Measurements from ENCODE around the gene DNAJC18. TPM values are rescaled to one million over a fixed set of nuclear protein-coding genes. Genes with fewer than 3 reads are reported as not detected.

The DNAJC18 gene
- total and polyA plus RNA-seq, 4 donors: 2.2 to 10.7 (median 8.7) TPM

DNA sequence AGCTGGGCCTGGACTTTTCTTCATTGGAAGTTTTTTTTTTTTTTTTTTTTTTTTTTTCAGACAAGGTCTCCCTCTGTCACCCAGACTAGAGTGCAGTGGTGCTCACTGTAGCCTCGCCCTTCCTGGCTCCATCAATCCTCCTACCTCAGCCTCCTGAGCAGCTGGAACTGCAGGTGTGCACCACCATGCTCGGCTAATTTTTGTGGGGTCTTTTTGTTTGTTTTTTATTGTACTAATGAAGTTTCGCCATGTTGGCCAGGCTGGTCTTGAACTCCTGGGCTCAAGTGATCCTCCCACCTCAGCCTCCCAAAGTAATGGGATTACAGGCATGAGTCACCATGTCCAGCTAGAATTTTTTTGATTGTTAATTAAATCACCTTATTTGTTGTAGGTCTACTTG lies 3.6 kb downstream of the DNAJC18 start:
- 97 to 100% methylated on average over 3 of the region's 3 CpGs for WGBS, 2 donors

DNA sequence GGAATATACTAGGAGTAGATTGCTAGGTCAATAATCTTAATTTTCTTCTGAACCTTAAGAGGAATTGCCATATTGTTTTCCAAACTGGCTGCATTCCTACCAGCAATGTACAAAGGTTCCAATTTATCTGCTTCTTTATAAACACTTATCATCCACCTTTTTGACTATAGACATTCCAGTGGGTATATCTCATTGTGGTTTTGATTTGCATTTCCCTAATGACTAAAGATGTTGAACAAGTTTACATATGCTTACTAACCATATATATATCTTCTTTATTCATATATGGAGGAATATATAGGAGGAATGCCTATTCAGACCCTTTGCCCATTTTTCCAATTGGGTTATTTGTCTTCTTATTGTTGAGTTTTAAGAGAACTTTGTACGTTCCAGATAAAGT lies 7.6 kb downstream of the DNAJC18 start:
- Histone ChIP-seq H3K27me3 (ENCODE audit: control insufficient read depth in 3 of 3, insufficient read depth in 3 of 3, low read length in 2 of 3) (no peaks in the 10 kb centered on the region), H3K9ac (ENCODE audit: insufficient read depth in 1 of 2, low read length in 2 of 2) (no peak overlapping the region), H3K27ac (ENCODE audit: low read depth in 1 of 2, low read length in 1 of 2) (no peak overlapping the region), H3K36me3 (ENCODE audit: control insufficient read depth in 4 of 4, insufficient read depth in 4 of 4, low read length in 4 of 4) (peaks cover 6 to 17% (median 9%) of the 10 kb centered on the region in 4 donors), H3K9me3 (ENCODE audit: control insufficient read depth in 4 of 4, insufficient read depth in 3 of 4, low read length in 3 of 4) (no peaks in the 10 kb centered on the region), H3K4me3 (no peak overlapping the region), H3K4me1 (ENCODE audit: control insufficient read depth in 5 of 5, insufficient read depth in 5 of 5, low read length in 5 of 5) (no peaks in the 10 kb centered on the region)
- TF ChIP-seq, protein P1, sequence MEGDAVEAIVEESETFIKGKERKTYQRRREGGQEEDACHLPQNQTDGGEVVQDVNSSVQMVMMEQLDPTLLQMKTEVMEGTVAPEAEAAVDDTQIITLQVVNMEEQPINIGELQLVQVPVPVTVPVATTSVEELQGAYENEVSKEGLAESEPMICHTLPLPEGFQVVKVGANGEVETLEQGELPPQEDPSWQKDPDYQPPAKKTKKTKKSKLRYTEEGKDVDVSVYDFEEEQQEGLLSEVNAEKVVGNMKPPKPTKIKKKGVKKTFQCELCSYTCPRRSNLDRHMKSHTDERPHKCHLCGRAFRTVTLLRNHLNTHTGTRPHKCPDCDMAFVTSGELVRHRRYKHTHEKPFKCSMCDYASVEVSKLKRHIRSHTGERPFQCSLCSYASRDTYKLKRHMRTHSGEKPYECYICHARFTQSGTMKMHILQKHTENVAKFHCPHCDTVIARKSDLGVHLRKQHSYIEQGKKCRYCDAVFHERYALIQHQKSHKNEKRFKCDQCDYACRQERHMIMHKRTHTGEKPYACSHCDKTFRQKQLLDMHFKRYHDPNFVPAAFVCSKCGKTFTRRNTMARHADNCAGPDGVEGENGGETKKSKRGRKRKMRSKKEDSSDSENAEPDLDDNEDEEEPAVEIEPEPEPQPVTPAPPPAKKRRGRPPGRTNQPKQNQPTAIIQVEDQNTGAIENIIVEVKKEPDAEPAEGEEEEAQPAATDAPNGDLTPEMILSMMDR (IDR thresholded peaks at IDR 0.05; ENCODE audit: control extremely low read depth, extremely low read depth): no peak
- no peak for ATAC-seq (ENCODE audit: insufficient read depth, low FRiP score)
- WGBS, 2 donors: 88% methylated on average over 1 of the region's 1 CpG
- no peak for DNase-seq

More for the DNA sequence above, 3.6 kb downstream of the DNAJC18 start:
- TF ChIP-seq, protein P1 (IDR thresholded peaks at IDR 0.05; ENCODE audit: control extremely low read depth, extremely low read depth): no peak
- no peak overlapping the region for H3K27ac ChIP-seq (ENCODE audit: low read depth in 1 of 2, low read length in 1 of 2)
- peaks cover 2 to 10% (median 4%) of the 10 kb centered on the region in 4 donors for H3K36me3 ChIP-seq (ENCODE audit: control insufficient read depth in 4 of 4, insufficient read depth in 4 of 4, low read length in 4 of 4)
- H3K9me3 ChIP-seq (ENCODE audit: control insufficient read depth in 4 of 4, insufficient read depth in 3 of 4, low read length in 3 of 4): no peaks in the 10 kb centered on the region
- no peak overlapping the region for H3K4me3 ChIP-seq
- no peaks in the 10 kb centered on the region for H3K27me3 ChIP-seq (ENCODE audit: control insufficient read depth in 3 of 3, insufficient read depth in 3 of 3, low read length in 2 of 3)
- no peak for ATAC-seq (ENCODE audit: insufficient read depth, low FRiP score)
- H3K9ac ChIP-seq (ENCODE audit: insufficient read depth in 1 of 2, low read length in 2 of 2): no peak overlapping the region
- DNase-seq: no peak
- peaks cover 0 to 13% (median 0%) of the 10 kb centered on the region in 5 donors for H3K4me1 ChIP-seq (ENCODE audit: control insufficient read depth in 5 of 5, insufficient read depth in 5 of 5, low read length in 5 of 5)

GRCh38 chr5:139430015-139430414 lies 9.3 kb downstream of the DNAJC18 start:
- Histone ChIP-seq H3K27ac (ENCODE audit: low read depth in 1 of 2, low read length in 1 of 2) (no peak overlapping the region), H3K9ac (ENCODE audit: insufficient read depth in 1 of 2, low read length in 2 of 2) (no peak overlapping the region), H3K4me3 (no peak overlapping the region), H3K36me3 (ENCODE audit: control insufficient read depth in 4 of 4, insufficient read depth in 4 of 4, low read length in 4 of 4) (peaks cover 6 to 21% (median 17%) of the 10 kb centered on the region in 4 donors), H3K27me3 (ENCODE audit: control insufficient read depth in 3 of 3, insufficient read depth in 3 of 3, low read length in 2 of 3) (no peaks in the 10 kb centered on the region), H3K9me3 (ENCODE audit: control insufficient read depth in 4 of 4, insufficient read depth in 3 of 4, low read length in 3 of 4) (no peaks in the 10 kb centered on the region), H3K4me1 (ENCODE audit: control insufficient read depth in 5 of 5, insufficient read depth in 5 of 5, low read length in 5 of 5) (no peaks in the 10 kb centered on the region)
- TF ChIP-seq, protein P1 (IDR thresholded peaks at IDR 0.05; ENCODE audit: control extremely low read depth, extremely low read depth): no peak
- 78 to 88% methylated on average over 2 of the region's 2 CpGs for WGBS, 2 donors
- DNase-seq (no peak), ATAC-seq (ENCODE audit: insufficient read depth, low FRiP score) (no peak)
